HG03460 (cell line): ENCODE results near the gene IQCK.

ENCODE experiments used
- ATAC-seq: cut with Tn5 transposase; IDR thresholded peaks from one replicate; pipeline ENCODE4 v1.9.1; 2021; ENCODE audit not compliant: unreplicated experiment

IQCK gene

DNA sequence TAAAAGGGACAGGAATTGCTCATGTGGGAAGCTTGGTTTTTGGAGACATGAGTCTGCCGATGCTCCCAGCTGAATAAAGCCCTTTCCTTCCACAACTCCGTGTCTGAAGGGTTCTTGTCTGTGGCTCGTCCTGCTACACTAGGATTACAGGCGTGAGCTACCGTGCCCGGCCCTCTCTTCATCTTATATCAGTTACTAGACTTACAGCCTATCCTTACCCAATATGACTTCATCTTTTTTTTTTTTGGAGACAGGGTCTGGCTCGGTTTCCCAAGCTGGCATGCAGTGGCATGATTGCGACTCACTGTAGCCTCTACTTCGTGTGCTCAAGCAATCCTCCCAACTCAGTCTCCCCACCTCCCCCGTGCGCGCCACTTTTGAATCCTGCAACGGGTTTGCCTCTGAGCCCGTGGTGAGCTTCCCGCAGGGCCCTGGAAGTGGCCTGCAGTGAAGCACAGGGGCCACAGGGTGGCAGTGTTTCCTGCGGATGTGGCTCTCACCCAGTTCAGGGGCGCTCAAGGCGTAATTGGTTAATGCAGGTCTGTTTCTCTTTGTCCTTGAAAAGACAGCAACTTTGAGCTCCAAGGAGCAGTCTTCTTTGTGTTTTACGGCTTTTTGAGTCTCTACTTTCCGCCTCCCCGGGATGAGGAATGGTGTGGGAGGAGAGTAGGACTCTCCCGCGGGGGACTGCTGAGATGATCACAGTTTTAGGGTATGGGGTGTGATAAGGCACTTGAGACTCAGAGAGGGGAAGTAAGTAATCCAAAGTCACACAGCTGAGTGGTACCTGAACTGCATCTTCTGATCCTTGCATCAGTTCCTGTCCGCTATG lies 189.3 kb downstream of the IQCK start:
- no peak for ATAC-seq
